WI38 (cell line): ENCODE results near the gene PHKG2.

Experiments
- H3K4me3 ChIP-seq: 2 replicates; pipeline ENCODE4 v1.5.1; 2011; ENCODE audit warnings: low read depth, mild to moderate bottlenecking, control low read depth, low read length
- TF ChIP-seq, protein P1 (sequence below): IDR thresholded peaks from 2 replicates; pipeline ENCODE4 v1.5.1; 2012; ENCODE audit warnings: low read depth, mild to moderate bottlenecking, control low read depth, low read length

Gene PHKG2

GRCh38 chr16:30762991-30763725 is 14.9 kb downstream of the PHKG2 start:
- TF ChIP-seq, protein P1, sequence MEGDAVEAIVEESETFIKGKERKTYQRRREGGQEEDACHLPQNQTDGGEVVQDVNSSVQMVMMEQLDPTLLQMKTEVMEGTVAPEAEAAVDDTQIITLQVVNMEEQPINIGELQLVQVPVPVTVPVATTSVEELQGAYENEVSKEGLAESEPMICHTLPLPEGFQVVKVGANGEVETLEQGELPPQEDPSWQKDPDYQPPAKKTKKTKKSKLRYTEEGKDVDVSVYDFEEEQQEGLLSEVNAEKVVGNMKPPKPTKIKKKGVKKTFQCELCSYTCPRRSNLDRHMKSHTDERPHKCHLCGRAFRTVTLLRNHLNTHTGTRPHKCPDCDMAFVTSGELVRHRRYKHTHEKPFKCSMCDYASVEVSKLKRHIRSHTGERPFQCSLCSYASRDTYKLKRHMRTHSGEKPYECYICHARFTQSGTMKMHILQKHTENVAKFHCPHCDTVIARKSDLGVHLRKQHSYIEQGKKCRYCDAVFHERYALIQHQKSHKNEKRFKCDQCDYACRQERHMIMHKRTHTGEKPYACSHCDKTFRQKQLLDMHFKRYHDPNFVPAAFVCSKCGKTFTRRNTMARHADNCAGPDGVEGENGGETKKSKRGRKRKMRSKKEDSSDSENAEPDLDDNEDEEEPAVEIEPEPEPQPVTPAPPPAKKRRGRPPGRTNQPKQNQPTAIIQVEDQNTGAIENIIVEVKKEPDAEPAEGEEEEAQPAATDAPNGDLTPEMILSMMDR: no peak
- peak overlapping the region; percentile 95 for H3K4me3 ChIP-seq

- TF ChIP-seq, protein P1: no peak
- no peak overlapping the region for H3K4me3 ChIP-seq
Observed at GRCh38 chr16:30764086-30764485, 15.9 kb downstream of the PHKG2 start.

DNA sequence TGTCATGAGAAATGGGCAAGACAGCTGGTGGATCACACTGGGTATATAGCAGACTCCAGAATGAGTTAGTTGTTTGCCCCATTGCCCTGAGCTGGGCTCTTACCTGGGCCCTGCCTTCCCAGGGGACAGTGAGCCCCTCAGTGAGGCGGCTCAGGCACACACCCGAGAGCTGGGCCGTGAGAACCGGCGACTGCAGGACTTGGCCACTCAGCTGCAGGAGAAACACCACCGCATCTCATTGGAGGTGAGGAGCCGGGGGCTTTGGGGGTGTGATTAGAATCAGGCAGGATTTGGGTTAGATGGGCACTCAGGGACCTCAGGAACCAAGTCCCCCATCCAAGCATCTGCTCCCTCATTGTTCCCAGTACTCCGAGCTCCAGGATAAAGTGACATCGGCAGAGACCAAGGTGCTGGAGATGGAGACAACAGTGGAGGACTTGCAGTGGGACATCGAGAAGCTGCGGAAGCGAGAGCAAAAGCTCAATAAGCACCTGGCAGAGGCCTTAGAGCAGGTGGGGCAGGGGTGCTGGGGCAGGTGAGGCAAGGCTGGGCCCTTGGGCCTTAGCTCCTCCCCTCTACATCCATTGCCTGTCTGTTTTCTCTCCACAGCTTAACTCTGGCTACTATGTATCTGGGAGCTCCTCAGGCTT is 16.7 kb downstream of the PHKG2 start:
- TF ChIP-seq, protein P1: no peak
- H3K4me3 ChIP-seq: no peak overlapping the region

GRCh38 chr16:30766206-30766932 is 18.1 kb downstream of the PHKG2 start:
- TF ChIP-seq, protein P1: no peak
- H3K4me3 ChIP-seq: no peak overlapping the region

GRCh38 chr16:30766933-30767284 is 18.7 kb downstream of the PHKG2 start:
- H3K4me3 ChIP-seq: no peak overlapping the region
- TF ChIP-seq, protein P1: no peak

DNA sequence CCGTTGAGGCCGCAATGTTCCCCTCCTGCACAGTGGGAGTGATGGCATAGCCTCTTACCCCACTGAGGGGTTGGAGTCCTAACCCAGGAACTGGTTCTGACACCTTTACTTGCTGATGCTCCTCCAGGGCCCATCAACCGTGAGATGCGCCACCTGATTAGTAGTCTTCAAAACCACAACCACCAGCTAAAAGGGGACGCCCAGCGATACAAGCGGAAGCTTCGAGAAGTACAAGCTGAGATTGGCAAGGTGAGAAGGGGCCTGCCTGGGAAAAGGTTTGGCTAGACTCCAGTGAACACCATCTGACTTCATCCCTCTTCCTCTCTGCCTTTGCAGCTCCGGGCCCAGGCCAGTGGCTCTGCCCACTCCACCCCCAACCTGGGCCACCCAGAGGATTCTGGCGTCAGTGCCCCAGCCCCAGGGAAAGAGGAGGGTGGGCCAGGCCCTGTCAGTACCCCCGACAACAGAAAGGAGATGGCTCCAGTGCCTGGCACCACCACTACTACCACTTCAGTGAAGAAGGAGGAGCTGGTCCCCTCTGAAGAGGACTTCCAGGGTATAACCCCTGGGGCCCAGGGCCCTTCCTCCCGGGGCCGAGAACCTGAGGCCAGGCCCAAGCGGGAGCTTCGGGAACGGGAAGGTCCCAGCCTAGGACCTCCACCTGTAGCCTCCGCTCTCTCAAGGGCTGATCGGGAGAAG is 19.7 kb downstream of the PHKG2 start:
- H3K4me3 ChIP-seq: no peak overlapping the region
- TF ChIP-seq, protein P1: no peak
